SK-N-SH (cell line): Measurements from ENCODE around the gene AEN. TPM values are rescaled to one million over a fixed set of nuclear protein-coding genes. Genes with fewer than 3 reads are reported as not detected.

ENCODE experiments used
- CTCF ChIA-PET: fragments of 300-600, 350-600 bp; formaldehyde crosslinking; extraction: SDS; loops from one replicate; lab custom pipeline; 2021; lab: Yijun Ruan, JAX
- POLR2A ChIA-PET: fragments of 350-600 bp; sonication (Branson Sonifier 250); formaldehyde crosslinking; extraction: SDS; loops from one replicate; lab custom pipeline; 2020; ENCODE audit warnings: antibody characterized with exemption, inconsistent platforms; lab: Yijun Ruan, JAX
- DNase-seq: peaks from one replicate; pipeline ENCODE4 v3.0.0; 2012
- H2AFZ ChIP-seq: fragments of 200-600 bp; sonication (generic); 2 replicates; pipeline ENCODE4 v1.8.1; 2016; ENCODE audit warnings: antibody characterized with exemption, mild to moderate bottlenecking, low read depth
- H3F3A ChIP-seq: fragments of 200-600 bp; sonication (generic); replicated peaks from 2 replicates; pipeline ENCODE3; 2016; ENCODE audit warnings: antibody characterized with exemption, mild to moderate bottlenecking; ENCODE audit not compliant: insufficient read depth
- H3K27ac ChIP-seq, 2 experiments: fragments of 200-500 bp in 1 of 2; fragments of 200-600 bp in 1 of 2; sonication (Bioruptor generic) in 1 of 2; sonication (generic), shearing (Covaris generic) in 1 of 2; 2 replicates each; pipeline versions ENCODE4 v1.5.1 to v1.6.1; 2014 to 2016; ENCODE audit warnings: low read depth in 2 of 2, inconsistent platforms in 1 of 2, low read length in 1 of 2, mild to moderate bottlenecking in 1 of 2, mixed read lengths in 1 of 2
- H3K27me3 ChIP-seq: fragments of 200-600 bp; sonication (generic), shearing (Covaris generic); 2 replicates; pipeline ENCODE4 v1.6.1; 2016; ENCODE audit warnings: mixed run types; ENCODE audit not compliant: insufficient read depth
- H3K36me3 ChIP-seq, 2 experiments: fragments of 200-500 bp in 1 of 2; fragments of 200-600 bp in 1 of 2; sonication (Bioruptor generic) in 1 of 2; sonication (generic) in 1 of 2; replicated peaks in 1 of 2; 2 replicates each; pipeline versions ENCODE3 to v1.5.1; 2014 to 2016; ENCODE audit warnings: low read length in 1 of 2, mild to moderate bottlenecking in 1 of 2; ENCODE audit not compliant: insufficient read depth in 2 of 2, control insufficient read depth in 1 of 2
- H3K4me1 ChIP-seq, 2 experiments: fragments of 200-500 bp in 1 of 2; fragments of 200-600 bp in 1 of 2; sonication (Bioruptor generic) in 1 of 2; sonication (generic), shearing (Covaris generic) in 1 of 2; 2 replicates each; pipeline versions ENCODE4 v1.5.1 to v1.6.1; 2014 to 2016; ENCODE audit warnings: low read depth in 1 of 2, low read length in 1 of 2, mixed run types in 1 of 2; ENCODE audit not compliant: insufficient read depth in 2 of 2, control insufficient read depth in 1 of 2
- H3K4me2 ChIP-seq: fragments of 200-600 bp; sonication (generic), shearing (Covaris generic); 2 replicates; pipeline ENCODE4 v1.6.1; 2017; ENCODE audit warnings: mixed run types
- H3K4me3 ChIP-seq, 2 experiments: fragments of 200-500 bp in 1 of 2; fragments of 200-600 bp in 1 of 2; sonication (Bioruptor generic) in 1 of 2; sonication (generic), shearing (Covaris generic) in 1 of 2; 2 replicates each; pipeline versions ENCODE4 v1.5.1 to v1.8.1; 2014 to 2016; ENCODE audit warnings: low read depth in 2 of 2, inconsistent platforms in 1 of 2, low read length in 1 of 2, mild to moderate bottlenecking in 1 of 2, mixed read lengths in 1 of 2, moderate library complexity in 1 of 2
- H3K79me2 ChIP-seq: fragments of 200-600 bp; sonication (generic); 2 replicates; pipeline ENCODE4 v1.8.1; 2017; ENCODE audit warnings: mild to moderate bottlenecking; ENCODE audit not compliant: insufficient read depth
- H3K9ac ChIP-seq: fragments of 200-600 bp; sonication (generic); 2 replicates; pipeline ENCODE4 v1.6.1; 2017; ENCODE audit warnings: mixed run types
- H3K9me2 ChIP-seq: fragments of 200-600 bp; sonication (generic); 2 replicates; pipeline ENCODE4 v1.6.1; 2017; ENCODE audit warnings: mixed run types
- H3K9me3 ChIP-seq: fragments of 200-600 bp; sonication (generic); 2 replicates; pipeline ENCODE4 v1.6.1; 2017; ENCODE audit warnings: mixed run types, mild to moderate bottlenecking, moderate library complexity
- H4K20me1 ChIP-seq: fragments of 200-600 bp; sonication (generic); 2 replicates; pipeline ENCODE4 v1.6.1; 2017; ENCODE audit warnings: mild to moderate bottlenecking, mixed run types; ENCODE audit not compliant: insufficient read depth
- ELF1 ChIP-seq: IDR thresholded peaks from 2 replicates; pipeline ENCODE4 v1.4.0; 2012
- EZH2phosphoT487 ChIP-seq: fragments of 200-600 bp; sonication (generic); IDR thresholded peaks from 2 replicates; pipeline ENCODE4 v1.6.1; 2017; ENCODE audit warnings: low read depth, mixed run types, mild to moderate bottlenecking, antibody characterized with exemption, moderate library complexity, borderline replicate concordance
- FOXJ3 ChIP-seq: sonication (generic); formaldehyde crosslinking; IDR thresholded peaks from 2 replicates; pipeline ENCODE4 v1.5.1; 2020; ENCODE audit warnings: mild to moderate bottlenecking, missing genetic modification reagents
- GABPA ChIP-seq: IDR thresholded peaks from 2 replicates; pipeline ENCODE4 v1.4.0; 2012; ENCODE audit warnings: low read depth, mild to moderate bottlenecking
- GATA2 ChIP-seq: sonication (generic); formaldehyde crosslinking; IDR thresholded peaks from 2 replicates; pipeline ENCODE4 v1.5.0; 2020; ENCODE audit warnings: mild to moderate bottlenecking, missing genetic modification reagents
- IRF3 ChIP-seq: fragments of 150-350 bp; IDR thresholded peaks from 2 replicates; pipeline ENCODE4 v1.6.1; 2016; ENCODE audit warnings: mild to moderate bottlenecking, low read depth, low read length
- JUND ChIP-seq: IDR thresholded peaks from 2 replicates; pipeline ENCODE4 v1.4.0; 2012
- MAX ChIP-seq: IDR thresholded peaks from 2 replicates; pipeline ENCODE4 v1.4.0; 2012; ENCODE audit warnings: low read depth
- MEF2A ChIP-seq: IDR thresholded peaks from 2 replicates; pipeline ENCODE4 v1.4.0; 2012; ENCODE audit warnings: low read depth, borderline replicate concordance
- NFIC ChIP-seq: IDR thresholded peaks from 2 replicates; pipeline ENCODE4 v1.4.0; 2012; ENCODE audit warnings: borderline replicate concordance
- PBX3 ChIP-seq: IDR thresholded peaks from 2 replicates; pipeline ENCODE4; 2012
- RAD21 ChIP-seq: IDR thresholded peaks from 2 replicates; pipeline ENCODE4 v1.6.1; 2012; ENCODE audit warnings: mild to moderate bottlenecking, low read length
- RCOR1 ChIP-seq: fragments of 150-350 bp; IDR thresholded peaks from 2 replicates; pipeline ENCODE4 v1.6.1; 2017; ENCODE audit warnings: antibody characterized with exemption, low read length
- RXRA ChIP-seq: IDR thresholded peaks from 2 replicates; pipeline ENCODE4 v1.4.0; 2012; ENCODE audit warnings: low read depth, mild to moderate bottlenecking, borderline replicate concordance
- SMC3 ChIP-seq: IDR thresholded peaks from 2 replicates; pipeline ENCODE4 v1.6.1; 2012; ENCODE audit warnings: low read depth, low read length, improper control_type of control experiment
- TAF1 ChIP-seq: IDR thresholded peaks from 2 replicates; pipeline ENCODE4 v1.6.1; 2012; ENCODE audit warnings: low read depth, mild to moderate bottlenecking, low read length, moderate library complexity, borderline replicate concordance
- TCF12 ChIP-seq: IDR thresholded peaks from 2 replicates; pipeline ENCODE4 v1.4.0; 2012
- TEAD4 ChIP-seq: IDR thresholded peaks from 2 replicates; pipeline ENCODE4 v1.4.0; 2012; ENCODE audit warnings: mild to moderate bottlenecking, borderline replicate concordance; ENCODE audit not compliant: insufficient read depth
- USF2 ChIP-seq: fragments of 150-350 bp; IDR thresholded peaks from 2 replicates; pipeline ENCODE4 v1.6.1; 2017; ENCODE audit warnings: antibody characterized with exemption, low read length, low read depth, borderline replicate concordance
- YY1 ChIP-seq: IDR thresholded peaks from 2 replicates; pipeline ENCODE4 v1.4.0; 2012; ENCODE audit warnings: low read depth, mild to moderate bottlenecking
- ZBTB33 ChIP-seq: IDR thresholded peaks from 2 replicates; pipeline ENCODE4 v1.4.0; 2012; ENCODE audit warnings: low read depth, borderline replicate concordance
- WGBS: methylation state at CpG from one replicate; pipeline ENCODE4 v1.1.6; 2017; ENCODE audit warnings: low lambda C conversion rate; 5-methylcytosine and 5-hydroxymethylcytosine counted together
- polyA plus RNA-seq, 3 experiments: library from polyadenylated mRNA; depleted of rRNA; stranded (reverse); fragments of >200 nt; gene quantifications; 2 replicates each; pipeline ENCODE4 v1.2.3, GENCODE V29; 2012
- TF ChIP-seq, protein P1 (sequence below): IDR thresholded peaks from 2 replicates; pipeline ENCODE4 v1.4.0; 2012; ENCODE audit warnings: low read depth, borderline replicate concordance

AEN gene, protein sequence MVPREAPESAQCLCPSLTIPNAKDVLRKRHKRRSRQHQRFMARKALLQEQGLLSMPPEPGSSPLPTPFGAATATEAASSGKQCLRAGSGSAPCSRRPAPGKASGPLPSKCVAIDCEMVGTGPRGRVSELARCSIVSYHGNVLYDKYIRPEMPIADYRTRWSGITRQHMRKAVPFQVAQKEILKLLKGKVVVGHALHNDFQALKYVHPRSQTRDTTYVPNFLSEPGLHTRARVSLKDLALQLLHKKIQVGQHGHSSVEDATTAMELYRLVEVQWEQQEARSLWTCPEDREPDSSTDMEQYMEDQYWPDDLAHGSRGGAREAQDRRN
- 46.4 and 65.2 TPM in 2 replicates for polyA plus RNA-seq (2012; rRNA removed)
- polyA plus RNA-seq (2012; cell fraction: cytosol; rRNA removed) = 20.2 and 29.7 TPM in 2 replicates
- polyA plus RNA-seq (2012; cell fraction: nucleus; rRNA removed) = 119 and 136 TPM in 2 replicates

- POLR2A ChIA-PET = interaction anchor here (1.0 kb wide), 1 partner anchor 22 kb away, joined by 3 read pairs; no protein-coding TSS in a partner anchor
- Histone ChIP-seq H3K27ac (peak within 1 kb of the TSS; percentile 84 to 89), H3K27me3 (no peaks in the 10 kb centered on the region), H3K4me1 (peaks cover 17 to 18% of the 10 kb centered on the region in 2 experiments), H3K4me3 (peak within 1 kb of the TSS; percentile 87 to 93), H3K9me2 (no peaks in the 10 kb centered on the region), H2AFZ (peak within 1 kb of the TSS; percentile 54), H3K36me3 (peaks cover 13 to 16% of the 10 kb centered on the region in 2 experiments), H3K9me3 (no peaks in the 10 kb centered on the region), H3K4me2 (peak within 1 kb of the TSS; percentile 95), H4K20me1 (peaks cover 43% of the 10 kb centered on the region), H3K9ac (peak within 1 kb of the TSS; percentile 99), H3F3A (no peaks in the 10 kb centered on the region), H3K79me2 (peaks cover 51% of the 10 kb centered on the region)
- DNase-seq = peak; percentile 99
- WGBS = under 1% methylated on average over 24 of the region's 71 CpGs
- CTCF ChIA-PET = interaction anchor here (1.0 to 1.5 kb wide), 4 partner anchors 8 to 150 kb away, joined by 3 to 4 read pairs (median 3); no protein-coding TSS in a partner anchor
- no peak for TF ChIP-seq USF2
- TF ChIP-seq PBX3 = 0 out of 2 replicates have a peak, but pooled peaks have one; percentile 11
- no peak for TF ChIP-seq SMC3
- TF ChIP-seq NFIC = no peak
- TF ChIP-seq RAD21 = no peak
- no peak for TF ChIP-seq MEF2A
- TF ChIP-seq, protein P1, sequence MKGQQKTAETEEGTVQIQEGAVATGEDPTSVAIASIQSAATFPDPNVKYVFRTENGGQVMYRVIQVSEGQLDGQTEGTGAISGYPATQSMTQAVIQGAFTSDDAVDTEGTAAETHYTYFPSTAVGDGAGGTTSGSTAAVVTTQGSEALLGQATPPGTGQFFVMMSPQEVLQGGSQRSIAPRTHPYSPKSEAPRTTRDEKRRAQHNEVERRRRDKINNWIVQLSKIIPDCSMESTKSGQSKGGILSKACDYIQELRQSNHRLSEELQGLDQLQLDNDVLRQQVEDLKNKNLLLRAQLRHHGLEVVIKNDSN = peak; percentile 67
- TF ChIP-seq TCF12 = no peak; the same call in 1 of the 2 replicates
- TF ChIP-seq GATA2 (CRISPR knock-in tag) = no peak
- TF ChIP-seq GABPA = peak; percentile 61
- TF ChIP-seq FOXJ3 (CRISPR knock-in tag) = no peak
- TF ChIP-seq RXRA = no peak
- TF ChIP-seq IRF3 = peak; percentile 55
- TF ChIP-seq MAX = peak; percentile 100
- TF ChIP-seq YY1 = peak; percentile 48; the same call in 1 of the 2 replicates
- no peak for TF ChIP-seq EZH2phosphoT487
- no peak for TF ChIP-seq JUND
- peak; percentile 68 for TF ChIP-seq ELF1
- no peak for TF ChIP-seq ZBTB33
- TF ChIP-seq RCOR1 = no peak
- 0 out of 2 replicates have a peak, but pooled peaks have one; percentile 12 for TF ChIP-seq TEAD4
- TF ChIP-seq TAF1 = peak; percentile 79
Measured at GRCh38 chr15:88620995-88621772, at the start of gene AEN. TSS of gene AEN (plus strand) at chr15:88621340. CDS start at chr15:88626210, 4,870 bp downstream.
